GM18867 (cell line): ENCODE measurements around the gene COL4A6.

Source experiments
- ATAC-seq: cut with Tn5 transposase; IDR thresholded peaks from one replicate; pipeline ENCODE4 v1.9.1; 2021; ENCODE audit warnings: mild to moderate bottlenecking, moderate library complexity; ENCODE audit not compliant: unreplicated experiment

COL4A6 gene

GRCh38 chrX:108219949-108220601 lies 218.1 kb downstream of the COL4A6 start:
- ATAC-seq: no peak

- ATAC-seq: no peak
Measured at GRCh38 chrX:108217876-108218275, 220.3 kb downstream of the COL4A6 start.

DNA sequence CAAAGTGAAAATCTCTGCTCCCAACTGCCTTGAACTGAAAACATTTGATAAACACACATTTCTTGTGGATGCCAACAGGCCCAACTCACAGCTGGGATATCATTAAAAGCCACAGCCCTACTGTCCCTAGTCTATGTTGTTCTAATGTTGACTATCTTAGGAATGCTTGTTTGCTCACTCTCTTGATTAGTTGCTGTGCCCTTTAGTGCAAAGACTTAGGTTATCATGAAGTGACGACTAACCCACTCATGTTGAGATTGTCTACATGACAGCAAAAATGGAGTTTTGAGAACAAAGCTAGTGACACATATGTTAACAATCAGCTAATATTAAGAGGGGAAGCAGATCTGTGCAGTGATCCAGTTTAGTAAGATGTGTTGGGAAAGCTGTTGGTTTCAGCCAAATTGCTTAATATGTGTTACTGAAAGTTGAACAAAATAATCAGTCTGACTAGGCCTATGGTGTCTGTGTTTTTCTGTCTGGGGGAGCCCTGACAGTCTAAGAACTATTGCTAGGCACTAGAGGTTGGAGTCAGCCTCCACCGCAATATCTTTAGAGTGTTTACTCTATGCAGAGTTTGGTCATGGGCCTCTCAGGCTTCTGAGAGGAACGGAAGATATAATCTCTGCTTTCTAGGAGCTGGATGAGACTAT lies 221.2 kb downstream of the COL4A6 start:
- ATAC-seq: no peak

DNA sequence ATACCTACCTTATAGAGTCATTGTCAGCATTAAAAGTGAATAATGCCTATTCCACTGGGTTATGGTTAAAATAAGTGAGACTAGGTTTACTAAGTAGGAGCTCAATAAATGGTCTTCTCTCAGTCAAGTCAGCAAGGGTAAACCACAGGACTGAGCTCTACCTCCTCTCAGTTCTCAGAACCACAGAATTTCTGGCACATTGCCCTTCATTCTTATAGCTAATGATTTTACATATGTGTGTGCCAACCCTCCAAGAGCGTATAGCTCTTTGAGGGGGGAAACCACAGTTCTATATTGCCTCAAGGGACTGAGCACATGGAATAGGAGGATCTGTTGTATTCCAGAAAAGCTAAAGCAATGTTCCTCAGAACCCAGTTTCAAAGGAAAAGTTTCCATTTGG lies 221.8 kb downstream of the COL4A6 start:
- ATAC-seq: no peak

GRCh38 chrX:108211301-108211700 lies 226.9 kb downstream of the COL4A6 start:
- ATAC-seq: no peak

DNA sequence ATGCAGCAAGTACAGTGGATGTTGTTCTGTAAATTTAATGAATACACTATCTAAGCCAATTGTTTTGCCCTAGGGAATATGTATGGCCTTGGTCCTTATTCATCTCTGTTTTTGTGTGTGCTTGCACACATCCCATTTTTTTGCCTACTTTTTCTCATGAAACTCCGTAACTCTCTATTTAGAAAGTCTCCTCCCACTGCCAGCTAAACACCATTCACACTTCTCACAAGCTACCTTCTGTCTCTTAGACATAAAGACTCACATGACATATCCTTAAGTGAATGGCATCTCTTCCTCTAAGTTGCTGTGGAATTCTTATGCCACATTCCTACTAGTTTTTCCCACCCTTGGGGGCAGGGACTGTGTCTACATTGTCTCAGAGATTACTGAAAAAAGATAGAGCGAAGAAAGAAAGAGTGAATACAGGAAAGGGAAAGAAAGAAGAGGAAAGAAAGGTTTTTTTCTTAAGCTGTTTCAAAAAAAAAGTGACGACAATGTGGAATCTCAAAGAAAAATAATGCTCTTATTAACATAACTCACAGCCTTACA lies 229.1 kb downstream of the COL4A6 start:
- ATAC-seq: no peak

DNA sequence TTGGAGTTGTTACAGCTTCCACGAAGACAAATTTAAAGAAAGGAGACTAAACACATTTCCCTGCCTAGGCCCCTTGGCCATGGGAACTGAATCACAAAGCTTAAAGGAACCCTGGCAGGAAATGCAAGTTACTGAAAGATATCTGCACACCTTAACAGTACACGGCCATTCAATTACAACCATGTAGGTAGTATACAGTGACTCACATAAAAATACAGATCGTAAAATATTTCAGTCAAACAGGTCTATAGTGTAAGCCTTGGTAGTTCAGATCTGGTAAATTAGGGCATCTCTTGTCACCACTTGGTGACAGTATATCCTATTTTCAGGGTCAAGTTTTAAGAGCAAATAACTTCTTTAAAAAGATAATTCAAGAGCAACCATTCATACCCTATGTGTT lies 234.7 kb downstream of the COL4A6 start:
- no peak for ATAC-seq

DNA sequence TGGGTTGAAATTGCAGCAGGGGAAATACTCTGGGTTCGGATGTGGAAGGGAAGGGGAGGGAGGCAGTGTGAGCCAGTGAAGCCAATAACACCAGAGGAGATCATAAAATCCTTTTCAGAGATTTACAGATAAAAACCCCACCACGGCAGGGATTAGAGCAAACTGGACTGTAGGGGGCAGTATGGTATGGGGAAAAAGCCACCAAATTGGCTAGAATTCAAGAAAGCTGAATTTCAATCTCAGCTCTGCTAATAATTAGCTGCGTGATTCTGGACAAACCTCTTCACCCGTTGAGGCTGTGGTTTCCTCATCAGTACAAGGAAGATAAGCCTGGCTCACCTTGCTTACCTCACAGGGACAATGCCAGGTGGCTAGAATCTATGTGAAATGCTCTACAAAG lies 238.5 kb downstream of the COL4A6 start:
- peak; percentile 69 for ATAC-seq

- no peak for ATAC-seq
Measured at GRCh38 chrX:108199041-108199440, 239.2 kb downstream of the COL4A6 start.

- no peak for ATAC-seq
Measured at GRCh38 chrX:108198420-108198819, 239.8 kb downstream of the COL4A6 start.

GRCh38 chrX:108186811-108187210 lies 251.4 kb downstream of the COL4A6 start:
- ATAC-seq: no peak

- no peak for ATAC-seq
Measured at GRCh38 chrX:108178143-108178498, 260.1 kb downstream of the COL4A6 start.

- ATAC-seq: no peak
Measured at GRCh38 chrX:108177351-108178142, 260.7 kb downstream of the COL4A6 start.

DNA sequence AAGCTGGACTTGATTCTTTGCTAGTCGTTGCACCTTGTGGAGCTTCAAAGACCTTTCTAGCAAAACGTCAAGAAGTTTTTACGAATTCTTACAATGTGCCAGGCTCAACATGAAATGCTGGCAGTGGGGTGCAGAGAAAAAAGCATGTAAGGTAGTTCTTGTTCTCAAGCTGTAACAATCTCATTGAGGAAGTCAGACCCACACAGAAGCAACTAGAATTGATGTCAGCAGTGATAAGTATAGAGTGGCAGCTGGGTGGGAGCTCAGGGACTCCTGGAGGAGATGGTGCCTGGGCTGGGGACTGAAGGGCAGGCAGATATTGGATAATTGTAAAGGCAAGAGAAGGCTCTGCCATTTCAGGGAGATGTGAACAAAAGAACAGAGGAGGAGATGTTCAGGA lies 264.3 kb downstream of the COL4A6 start:
- ATAC-seq: no peak

DNA sequence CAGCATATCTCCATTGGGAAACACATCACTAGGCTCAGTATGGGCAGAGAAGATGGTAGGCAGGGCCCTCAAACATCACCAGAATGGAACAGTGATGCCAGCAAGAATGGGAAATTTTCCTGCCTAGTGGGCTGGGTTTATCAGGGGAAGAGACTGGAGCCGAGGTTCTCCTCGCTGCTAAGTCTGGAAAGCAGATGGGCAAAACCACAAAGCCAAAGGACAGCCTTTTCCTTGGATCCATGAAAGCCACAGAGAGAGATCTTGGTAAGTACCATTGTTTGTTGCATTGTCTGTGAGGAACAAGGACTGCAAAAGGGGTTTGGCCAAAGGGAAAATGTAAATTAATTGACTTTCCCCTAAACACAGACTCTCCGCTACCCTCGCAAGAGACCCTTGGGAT lies 266.6 kb downstream of the COL4A6 start:
- no peak for ATAC-seq

GRCh38 chrX:108169768-108170167 lies 268.5 kb downstream of the COL4A6 start:
- ATAC-seq: no peak

DNA sequence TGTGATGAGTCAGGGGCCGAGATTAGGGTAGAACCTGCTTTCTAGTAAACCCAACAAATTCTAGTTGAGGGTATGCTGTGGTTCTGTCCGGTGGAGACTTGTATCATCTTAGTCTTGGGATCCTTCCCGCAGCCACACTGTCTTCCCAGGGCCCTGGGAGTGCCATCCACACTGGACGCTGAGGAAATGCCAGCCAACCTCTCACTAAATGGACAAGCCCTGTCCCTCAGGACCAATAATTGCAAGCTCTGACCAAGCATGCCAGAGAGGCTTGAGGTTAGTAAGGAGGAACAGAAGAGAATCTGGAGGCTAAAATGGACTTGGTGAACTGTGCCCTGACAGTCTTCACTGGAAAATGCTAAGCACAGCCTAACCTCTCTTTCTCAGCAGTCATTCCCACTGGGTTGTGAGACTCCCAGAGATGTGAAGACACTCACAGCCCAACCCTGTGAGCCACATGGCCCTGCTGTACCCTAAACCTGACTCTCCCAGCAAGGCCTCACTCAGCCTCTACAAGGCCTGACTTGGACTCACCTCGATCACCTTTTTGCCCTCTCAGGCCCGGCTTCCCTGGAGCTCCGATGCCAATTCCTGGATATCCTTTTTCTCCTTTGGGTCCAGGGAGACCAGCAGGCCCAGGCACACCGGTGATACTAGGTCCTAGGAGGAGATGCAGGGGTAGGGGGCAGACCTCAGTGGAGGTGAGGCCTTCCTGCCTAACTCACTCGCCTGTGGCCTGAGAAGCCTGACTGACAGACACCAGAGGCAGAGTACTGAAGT lies 269.1 kb downstream of the COL4A6 start:
- no peak for ATAC-seq

DNA sequence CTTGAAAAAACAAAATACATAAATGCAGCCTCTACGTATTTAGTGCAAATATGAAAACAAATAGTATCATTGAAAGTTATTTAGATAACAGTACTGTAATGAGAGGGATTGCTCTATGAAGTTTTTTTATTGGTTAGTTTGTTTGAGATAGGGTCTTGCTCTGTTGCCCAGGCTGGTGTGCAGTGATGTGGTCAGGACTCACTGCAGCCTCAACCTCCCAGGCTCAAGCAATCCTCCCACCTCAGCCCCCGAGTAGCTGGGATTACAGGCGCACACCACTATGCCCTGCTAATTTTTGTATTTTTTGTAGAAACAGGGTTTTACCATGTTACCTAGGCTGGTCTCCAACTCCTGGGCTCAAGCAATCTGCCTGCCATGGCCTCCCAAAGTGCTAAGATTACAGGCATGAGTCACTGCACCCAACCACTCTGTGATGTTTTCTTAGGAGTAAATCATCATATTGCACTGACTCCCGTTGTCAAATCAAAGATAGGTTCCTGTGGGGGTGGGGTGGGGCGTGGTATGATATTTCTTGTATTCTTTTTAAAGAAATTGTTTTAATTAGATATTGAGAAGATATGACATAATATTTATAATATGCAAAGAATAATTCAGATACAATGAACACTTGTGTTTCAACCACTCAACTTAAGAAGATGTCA lies 270.9 kb downstream of the COL4A6 start:
- ATAC-seq: no peak

DNA sequence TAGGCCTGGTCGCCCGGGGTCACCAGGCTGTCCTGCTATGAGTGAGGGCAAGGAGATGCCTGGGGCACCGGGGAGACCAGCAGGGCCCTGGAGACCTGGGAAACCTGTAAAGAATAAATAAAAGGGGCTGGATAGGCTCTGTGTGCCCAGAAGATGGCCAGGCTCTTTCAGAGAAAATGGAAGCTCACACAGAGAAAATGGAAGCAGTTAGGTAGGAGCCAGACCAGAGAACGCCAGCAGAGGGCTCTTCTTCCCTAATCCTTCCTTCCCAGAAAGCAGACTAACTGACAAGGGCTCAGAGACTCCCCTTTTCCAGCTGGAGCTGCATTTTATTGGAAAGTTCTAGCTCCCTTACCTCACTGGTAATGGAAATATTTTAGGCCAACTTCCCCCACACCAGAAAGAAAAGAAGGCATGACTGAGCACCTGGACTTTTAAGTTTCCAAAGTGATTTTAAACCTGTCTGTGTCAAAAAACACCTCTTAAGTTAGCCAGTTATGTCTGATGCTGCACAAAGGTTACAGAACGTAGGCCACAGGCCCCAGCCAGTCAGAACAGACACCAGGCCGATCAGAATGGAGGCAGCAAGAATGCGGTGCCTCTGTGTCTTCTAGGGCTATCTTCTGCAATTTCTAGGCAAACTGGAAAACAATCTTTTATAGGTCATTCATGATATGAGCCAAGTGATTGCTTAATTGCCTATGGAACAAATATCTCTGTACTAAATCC lies 272.7 kb downstream of the COL4A6 start:
- no peak for ATAC-seq
